ENCODE results near the gene WWOX.

- no peak for TF ChIP-seq CTCF (conservative IDR thresholded peaks at IDR 0.05; ENCODE audit: low read depth, low read length)
- TF ChIP-seq EZH2 (IDR thresholded peaks at IDR 0.05; ENCODE audit: borderline replicate concordance, low read depth, low read length, poor library complexity, severe bottlenecking), result no peak
Measured at GRCh38 chr16:78990309-78990701, 890.9 kb downstream of the WWOX start.

Measured in A673 (cell line).